Cardiac muscle cell (in vitro differentiated cells and primary cell): ENCODE data around the gene NANOS3. TPM values are rescaled to one million over a fixed set of nuclear protein-coding genes. Genes with fewer than 3 reads are reported as not detected.
A peak's percentile ranks its signal among the peaks of the same experiment; 100 is the strongest.

Experiments
- DNase-seq, 2 donors: peaks; one replicate each; pipeline versions ENCODE4 v3.0.0 to v3.0.0-alpha.2; 2010 to 2017; ENCODE audit warnings: low read depth in 1 of 2, low spot score in 1 of 2
- H3K27ac ChIP-seq: fragments of 200-600 bp; sonication (generic); 2 replicates; pipeline ENCODE4 v1.5.1; 2016
- H3K27me3 ChIP-seq: fragments of 200-600 bp; sonication (generic); 2 replicates; pipeline ENCODE4 v1.6.0; 2016; ENCODE audit warnings: control low read depth
- H3K36me3 ChIP-seq: fragments of 200-600 bp; sonication (generic); 2 replicates; pipeline ENCODE4 v1.5.1; 2016; ENCODE audit warnings: control low read depth
- H3K4me1 ChIP-seq: fragments of 200-600 bp; sonication (generic); 2 replicates; pipeline ENCODE4 v1.8.1; 2017; ENCODE audit warnings: low read depth, mild to moderate bottlenecking, mixed run types
- H3K4me3 ChIP-seq: fragments of 200-600 bp; sonication (generic); 2 replicates; pipeline ENCODE4 v1.5.1; 2016; ENCODE audit warnings: mild to moderate bottlenecking
- H3K9me3 ChIP-seq: fragments of 200-600 bp; sonication (generic); 2 replicates; pipeline ENCODE4 v1.5.1; 2017; ENCODE audit warnings: low read depth, mild to moderate bottlenecking, control low read depth
- CTCF ChIP-seq: IDR thresholded peaks from 2 replicates; pipeline ENCODE4 v1.5.1; 2012; ENCODE audit warnings: low read depth, mild to moderate bottlenecking, low read length
- polyA plus RNA-seq: library from polyadenylated mRNA; unstranded; fragments of >200 nt; fragmentation: Nextera tagmentation; extraction: Ambion mirVana; gene quantifications from 2 replicates; pipeline ENCODE4 v1.2.1, GENCODE V29; 2016
- total RNA-seq: library from RNA; depleted of rRNA; stranded (reverse); fragments of >200 nt; gene quantifications from 2 replicates; pipeline ENCODE4 v1.2.3, GENCODE V29; 2016

The NANOS3 gene
- total and polyA plus RNA-seq, 2 experiments from 2014 or later = 0.86 to 2.0 TPM

GRCh38 chr19:13839130-13839937 is 37.6 kb upstream of the NANOS3 start:
- Histone ChIP-seq H3K27ac (no peak overlapping the region), H3K36me3 (peaks cover 3% of the 10 kb centered on the region), H3K27me3 (no peaks in the 10 kb centered on the region), H3K4me1 (peaks cover 23% of the 10 kb centered on the region), H3K4me3 (no peak overlapping the region), H3K9me3 (no peaks in the 10 kb centered on the region)
- peak; percentile 36 to 86 for DNase-seq
- TF ChIP-seq CTCF = no peak

GRCh38 chr19:13839938-13840304 is 37.0 kb upstream of the NANOS3 start:
- H3K4me3 ChIP-seq = no peak overlapping the region
- peaks cover 23% of the 10 kb centered on the region for H3K4me1 ChIP-seq
- peaks cover 3% of the 10 kb centered on the region for H3K36me3 ChIP-seq

GRCh38 chr19:13840305-13841085 is 36.4 kb upstream of the NANOS3 start:
- no peaks in the 10 kb centered on the region for H3K27me3 ChIP-seq
- no peaks in the 10 kb centered on the region for H3K9me3 ChIP-seq
- peaks cover 23% of the 10 kb centered on the region for H3K4me1 ChIP-seq
- H3K36me3 ChIP-seq = peaks cover 3% of the 10 kb centered on the region
- no peak overlapping the region for H3K4me3 ChIP-seq
- DNase-seq = peak in 1 of 2 donors; percentile 40
- TF ChIP-seq CTCF = no peak
- peak overlapping the region; percentile 4 for H3K27ac ChIP-seq

More at GRCh38 chr19:13839938-13840304, 37.0 kb upstream of the NANOS3 start:
- no peak for DNase-seq
- H3K27me3 ChIP-seq = no peaks in the 10 kb centered on the region
- TF ChIP-seq CTCF = no peak
- H3K9me3 ChIP-seq = no peaks in the 10 kb centered on the region
- H3K27ac ChIP-seq = no peak overlapping the region

- H3K9me3 ChIP-seq = no peaks in the 10 kb centered on the region
- peaks cover 26% of the 10 kb centered on the region for H3K4me1 ChIP-seq
- peak in 1 of 2 donors; percentile 45 for DNase-seq
- peak overlapping the region; percentile 94 for H3K4me3 ChIP-seq
- H3K27ac ChIP-seq = peak overlapping the region; percentile 90
- H3K27me3 ChIP-seq = no peaks in the 10 kb centered on the region
- H3K36me3 ChIP-seq = no peaks in the 10 kb centered on the region
- TF ChIP-seq CTCF = no peak
Measured at GRCh38 chr19:13841086-13841961, 35.6 kb upstream of the NANOS3 start.

GRCh38 chr19:13841962-13842290 is 35.0 kb upstream of the NANOS3 start:
- H3K36me3 ChIP-seq = no peaks in the 10 kb centered on the region
- H3K27me3 ChIP-seq = no peaks in the 10 kb centered on the region
- H3K9me3 ChIP-seq = no peaks in the 10 kb centered on the region
- H3K4me1 ChIP-seq = peaks cover 32% of the 10 kb centered on the region
- peak overlapping the region; percentile 94 for H3K4me3 ChIP-seq
- peak overlapping the region; percentile 90 for H3K27ac ChIP-seq
- no peak for DNase-seq
- no peak for TF ChIP-seq CTCF
